A673 (cell line): ENCODE results near the gene CNNM2. TPM values are rescaled to one million over a fixed set of nuclear protein-coding genes. Genes with fewer than 3 reads are reported as not detected.

Experiments used
- BruUV-seq: library from RNA; stranded (reverse); fragments of 400-500 nt; replicated peaks from 2 replicates; lab custom pipeline; 2021; lab: Mats Ljungman, UMichigan
- CTCF ChIA-PET: fragments of 300-600 bp; sonication (Branson Sonifier 250); formaldehyde crosslinking; loops from one replicate; lab custom pipeline; 2022; ENCODE audit warnings: antibody characterized with exemption; lab: Charles Lee
- POLR2A ChIA-PET: fragments of 300-600 bp; sonication (Branson Sonifier 250); formaldehyde crosslinking; loops from one replicate; lab custom pipeline; 2022; ENCODE audit warnings: antibody characterized with exemption; ENCODE audit not compliant: low non-redundant PET; lab: Charles Lee
- DNase-seq: peaks from one replicate; pipeline ENCODE4 v3.0.0-alpha.2; 2015; ENCODE audit warnings: low spot score
- H3K27ac ChIP-seq: fragments of 200-600 bp; sonication (generic); 2 replicates; pipeline ENCODE4 v1.5.1; 2016; ENCODE audit warnings: mixed run types, low read depth, mild to moderate bottlenecking, mixed read lengths, antibody characterized with exemption, low read length; ENCODE audit not compliant: poor library complexity, severe bottlenecking
- H3K27me3 ChIP-seq: fragments of 200-600 bp; sonication (generic); replicated peaks from 2 replicates; pipeline ENCODE4 v1.6.1; 2017; ENCODE audit warnings: mixed run types, low read depth, mild to moderate bottlenecking, mixed read lengths, antibody characterized with exemption, low read length; ENCODE audit not compliant: insufficient read depth, poor library complexity
- H3K36me3 ChIP-seq: fragments of 200-600 bp; sonication (generic); 2 replicates; pipeline ENCODE4 v1.6.1; 2016; ENCODE audit warnings: mixed run types, mild to moderate bottlenecking, mixed read lengths, antibody characterized with exemption, low read length; ENCODE audit not compliant: insufficient read depth, poor library complexity, severe bottlenecking
- H3K4me1 ChIP-seq: fragments of 200-600 bp; sonication (generic); 2 replicates; pipeline ENCODE4 v1.6.1; 2017; ENCODE audit warnings: mixed run types, mild to moderate bottlenecking, mixed read lengths, antibody characterized with exemption, low read length; ENCODE audit not compliant: insufficient read depth, poor library complexity, severe bottlenecking
- H3K4me3 ChIP-seq: fragments of 200-600 bp; sonication (generic); 2 replicates; pipeline ENCODE4 v1.5.1; 2016; ENCODE audit warnings: low read depth, mixed run types, mild to moderate bottlenecking, mixed read lengths, low read length; ENCODE audit not compliant: poor library complexity, severe bottlenecking
- H3K9me3 ChIP-seq: fragments of 200-600 bp; sonication (generic); 2 replicates; pipeline ENCODE4 v1.6.1; 2016; ENCODE audit warnings: mixed run types, low read depth, mild to moderate bottlenecking, mixed read lengths, antibody characterized with exemption, low read length; ENCODE audit not compliant: poor library complexity, severe bottlenecking
- EZH2 ChIP-seq: fragments of 200-600 bp; sonication (generic); IDR thresholded peaks from 2 replicates; pipeline ENCODE4 v1.6.1; 2017; ENCODE audit warnings: borderline replicate concordance, low read depth, mild to moderate bottlenecking, mixed read lengths, antibody characterized with exemption, low read length; ENCODE audit not compliant: poor library complexity, severe bottlenecking
- intact Hi-C: fragments of 100-400 bp; cut with micrococcal nuclease; formaldehyde crosslinking; loops from one replicate; pipeline ENCODE4 v1.10.0; 2022; ENCODE audit not compliant: unreplicated experiment
- total RNA-seq: library from RNA; stranded (reverse); gene quantifications from 2 replicates; pipeline ENCODE4 v1.2.3, GENCODE V29; 2021
- TF ChIP-seq, protein P1 (sequence below): fragments of 300-800, 200-600 bp; sonication (generic); conservative IDR thresholded peaks from 2 replicates; pipeline ENCODE4 v1.5.1; 2017; ENCODE audit warnings: low read depth, mild to moderate bottlenecking, antibody characterized with exemption, low read length, moderate library complexity, mixed read lengths

The CNNM2 gene
- total RNA-seq, 1 experiment from 2014 or later = 4.8 TPM

- CTCF ChIA-PET = no interaction called here
- H3K27ac ChIP-seq = no peak overlapping the region
- no TSS peak for BruUV-seq
- intact Hi-C loops = no loop called here
- H3K4me3 ChIP-seq = no peak overlapping the region
- DNase-seq = no peak
- TF ChIP-seq EZH2 = no peak
- TF ChIP-seq, protein P1, sequence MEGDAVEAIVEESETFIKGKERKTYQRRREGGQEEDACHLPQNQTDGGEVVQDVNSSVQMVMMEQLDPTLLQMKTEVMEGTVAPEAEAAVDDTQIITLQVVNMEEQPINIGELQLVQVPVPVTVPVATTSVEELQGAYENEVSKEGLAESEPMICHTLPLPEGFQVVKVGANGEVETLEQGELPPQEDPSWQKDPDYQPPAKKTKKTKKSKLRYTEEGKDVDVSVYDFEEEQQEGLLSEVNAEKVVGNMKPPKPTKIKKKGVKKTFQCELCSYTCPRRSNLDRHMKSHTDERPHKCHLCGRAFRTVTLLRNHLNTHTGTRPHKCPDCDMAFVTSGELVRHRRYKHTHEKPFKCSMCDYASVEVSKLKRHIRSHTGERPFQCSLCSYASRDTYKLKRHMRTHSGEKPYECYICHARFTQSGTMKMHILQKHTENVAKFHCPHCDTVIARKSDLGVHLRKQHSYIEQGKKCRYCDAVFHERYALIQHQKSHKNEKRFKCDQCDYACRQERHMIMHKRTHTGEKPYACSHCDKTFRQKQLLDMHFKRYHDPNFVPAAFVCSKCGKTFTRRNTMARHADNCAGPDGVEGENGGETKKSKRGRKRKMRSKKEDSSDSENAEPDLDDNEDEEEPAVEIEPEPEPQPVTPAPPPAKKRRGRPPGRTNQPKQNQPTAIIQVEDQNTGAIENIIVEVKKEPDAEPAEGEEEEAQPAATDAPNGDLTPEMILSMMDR = no peak
- POLR2A ChIA-PET = no interaction called here
- no peaks in the 10 kb centered on the region for H3K36me3 ChIP-seq
- peaks cover 7% of the 10 kb centered on the region for H3K9me3 ChIP-seq
- no peaks in the 10 kb centered on the region for H3K4me1 ChIP-seq
- H3K27me3 ChIP-seq = no peaks in the 10 kb centered on the region
Observed at GRCh38 chr10:102935505-102935904, 17.4 kb downstream of the CNNM2 start.

DNA sequence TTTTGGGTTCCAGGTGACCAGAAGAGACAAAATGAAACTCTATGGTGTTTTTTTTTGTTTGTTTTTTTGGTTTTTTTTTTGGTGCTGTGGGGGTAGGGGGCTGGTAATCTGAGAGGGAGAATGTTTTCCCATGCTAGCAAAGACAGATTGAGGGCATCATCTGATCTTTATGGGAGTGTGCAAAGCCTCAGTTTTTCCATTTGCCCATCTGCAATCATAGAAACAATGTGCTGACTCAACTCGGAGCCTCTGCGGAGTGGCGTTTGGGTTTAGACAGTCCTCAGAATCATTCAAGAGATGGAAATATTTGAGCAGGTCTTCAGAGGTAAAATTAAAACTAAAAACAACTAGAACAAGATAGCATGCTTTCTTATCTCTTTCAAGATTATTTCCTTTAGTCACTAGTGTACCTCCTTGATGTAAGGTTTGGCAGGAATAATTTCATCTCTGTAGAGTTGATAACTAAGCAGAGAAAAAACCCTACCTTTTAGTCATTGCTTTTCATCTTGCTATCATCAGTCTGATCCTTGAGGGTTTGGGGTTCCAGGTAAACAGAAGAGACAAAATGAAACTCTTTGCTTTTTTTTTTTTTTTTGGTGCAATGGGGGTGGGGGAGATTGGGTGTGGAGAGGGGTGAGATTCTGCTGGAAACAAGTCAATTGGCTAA is 18.0 kb downstream of the CNNM2 start:
- TF ChIP-seq, protein P1 = no peak
- TF ChIP-seq EZH2 = no peak
- ChIA-PET POLR2A (no interaction called here), CTCF (no interaction called here)
- no TSS peak for BruUV-seq
- no peak overlapping the region for H3K27ac ChIP-seq
- no peak for DNase-seq
- no peaks in the 10 kb centered on the region for H3K27me3 ChIP-seq
- no peak overlapping the region for H3K4me3 ChIP-seq
- H3K36me3 ChIP-seq = no peaks in the 10 kb centered on the region
- no peaks in the 10 kb centered on the region for H3K4me1 ChIP-seq
- H3K9me3 ChIP-seq = peaks cover 7% of the 10 kb centered on the region
- intact Hi-C loops = no loop called here

DNA sequence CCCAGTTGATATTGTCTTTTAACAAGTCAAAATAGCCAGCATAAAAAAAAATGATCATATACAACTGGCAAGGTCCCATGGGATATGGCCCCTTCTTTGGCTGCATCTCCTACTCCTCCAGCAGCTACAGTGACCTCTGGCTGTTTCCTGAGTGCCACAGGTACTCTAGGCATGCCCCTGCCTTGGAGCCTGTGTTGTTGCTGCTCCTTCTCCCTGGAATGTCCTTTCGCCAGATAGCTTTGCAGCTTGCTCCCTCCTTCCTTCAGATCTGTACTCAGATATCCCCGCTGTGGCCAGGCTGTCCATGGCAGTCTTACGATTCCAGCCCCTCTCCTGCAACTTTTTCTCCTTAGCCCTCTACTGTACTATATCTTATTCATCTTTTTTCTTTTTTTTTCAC is 23.3 kb downstream of the CNNM2 start:
- Histone ChIP-seq H3K36me3 (no peaks in the 10 kb centered on the region), H3K9me3 (no peaks in the 10 kb centered on the region), H3K27ac (no peak overlapping the region), H3K27me3 (no peaks in the 10 kb centered on the region), H3K4me3 (no peak overlapping the region), H3K4me1 (no peaks in the 10 kb centered on the region)
- BruUV-seq = no TSS peak
- DNase-seq = no peak
- TF ChIP-seq EZH2 = no peak
- TF ChIP-seq, protein P1 = no peak
- intact Hi-C loops = no loop called here
- POLR2A ChIA-PET = no interaction called here
- CTCF ChIA-PET = interaction anchor here (0.5 kb wide), 1 partner anchor 520 kb away, joined by 9 read pairs; no protein-coding TSS in a partner anchor
